Measurements from ENCODE around the gene CRELD1. TPM values are rescaled to one million over a fixed set of nuclear protein-coding genes. Genes with fewer than 3 reads are reported as not detected.
A peak's percentile ranks its signal among the peaks of the same experiment; 100 is the strongest.

The CRELD1 gene
- total and polyA plus RNA-seq, 2 of the 13 experiments (the other 11 are each of a cell fraction or from before 2014, with no cell fraction given) = 27.1 to 61.9 TPM

DNA sequence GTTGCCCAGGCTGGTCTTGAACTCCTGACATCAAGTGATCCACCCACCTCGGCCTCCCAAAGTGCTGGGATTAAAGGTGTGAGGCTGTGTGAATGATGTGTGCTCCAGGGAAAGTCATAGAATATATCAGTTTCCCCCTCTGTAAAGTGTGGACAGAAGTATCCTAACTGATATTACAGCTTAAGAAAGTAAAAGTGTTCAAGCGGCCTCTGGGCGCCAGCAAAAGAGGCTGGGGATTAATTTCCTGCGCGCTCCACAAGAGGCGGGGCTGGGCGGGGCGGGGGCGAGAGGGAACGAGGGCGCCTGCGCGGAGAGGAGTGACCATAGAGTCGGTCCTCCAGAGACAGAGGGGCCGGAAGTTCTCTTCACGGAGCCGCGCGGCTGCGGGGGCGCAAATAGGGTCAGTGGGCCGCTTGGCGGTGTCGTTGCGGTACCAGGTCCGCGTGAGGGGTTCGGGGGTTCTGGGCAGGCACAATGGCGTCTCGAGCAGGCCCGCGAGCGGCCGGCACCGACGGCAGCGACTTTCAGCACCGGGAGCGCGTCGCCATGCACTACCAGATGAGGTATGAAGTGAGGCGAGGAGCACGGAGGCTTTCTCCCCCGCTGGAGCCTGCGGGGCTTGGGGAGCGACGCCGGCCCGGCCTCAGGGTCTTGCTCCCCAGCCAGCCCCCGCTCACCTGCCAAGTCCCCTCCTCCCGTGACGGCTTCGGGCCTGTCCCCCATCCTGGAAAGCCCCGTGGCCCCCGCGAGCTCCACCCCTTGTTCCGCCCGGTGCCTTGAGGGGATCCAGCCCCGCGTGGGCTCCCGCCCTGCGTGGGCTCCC is 43.2 kb upstream of the CRELD1 start, which contains the start of gene JAGN1 (continued):
- TF ChIP-seq, protein P1, sequence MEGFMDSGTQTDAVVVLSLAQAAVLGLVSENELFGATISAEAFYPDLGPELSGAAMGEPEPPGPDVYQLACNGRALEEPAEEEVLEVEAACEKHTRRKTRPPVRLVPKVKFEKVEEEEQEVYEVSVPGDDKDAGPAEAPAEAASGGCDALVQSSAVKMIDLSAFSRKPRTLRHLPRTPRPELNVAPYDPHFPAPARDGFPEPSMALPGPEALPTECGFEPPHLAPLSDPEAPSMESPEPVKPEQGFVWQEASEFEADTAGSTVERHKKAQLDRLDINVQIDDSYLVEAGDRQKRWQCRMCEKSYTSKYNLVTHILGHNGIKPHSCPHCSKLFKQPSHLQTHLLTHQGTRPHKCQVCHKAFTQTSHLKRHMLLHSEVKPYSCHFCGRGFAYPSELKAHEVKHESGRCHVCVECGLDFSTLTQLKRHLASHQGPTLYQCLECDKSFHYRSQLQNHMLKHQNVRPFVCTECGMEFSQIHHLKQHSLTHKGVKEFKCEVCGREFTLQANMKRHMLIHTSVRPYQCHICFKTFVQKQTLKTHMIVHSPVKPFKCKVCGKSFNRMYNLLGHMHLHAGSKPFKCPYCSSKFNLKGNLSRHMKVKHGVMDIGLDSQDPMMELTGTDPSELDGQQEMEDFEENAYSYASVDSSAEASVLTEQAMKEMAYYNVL (CRISPR knock-in tag; IDR thresholded peaks at IDR 0.05; ENCODE audit: borderline replicate concordance) = peak; percentile 62; the same call in 1 of the 2 replicates
- TF ChIP-seq, protein P2, sequence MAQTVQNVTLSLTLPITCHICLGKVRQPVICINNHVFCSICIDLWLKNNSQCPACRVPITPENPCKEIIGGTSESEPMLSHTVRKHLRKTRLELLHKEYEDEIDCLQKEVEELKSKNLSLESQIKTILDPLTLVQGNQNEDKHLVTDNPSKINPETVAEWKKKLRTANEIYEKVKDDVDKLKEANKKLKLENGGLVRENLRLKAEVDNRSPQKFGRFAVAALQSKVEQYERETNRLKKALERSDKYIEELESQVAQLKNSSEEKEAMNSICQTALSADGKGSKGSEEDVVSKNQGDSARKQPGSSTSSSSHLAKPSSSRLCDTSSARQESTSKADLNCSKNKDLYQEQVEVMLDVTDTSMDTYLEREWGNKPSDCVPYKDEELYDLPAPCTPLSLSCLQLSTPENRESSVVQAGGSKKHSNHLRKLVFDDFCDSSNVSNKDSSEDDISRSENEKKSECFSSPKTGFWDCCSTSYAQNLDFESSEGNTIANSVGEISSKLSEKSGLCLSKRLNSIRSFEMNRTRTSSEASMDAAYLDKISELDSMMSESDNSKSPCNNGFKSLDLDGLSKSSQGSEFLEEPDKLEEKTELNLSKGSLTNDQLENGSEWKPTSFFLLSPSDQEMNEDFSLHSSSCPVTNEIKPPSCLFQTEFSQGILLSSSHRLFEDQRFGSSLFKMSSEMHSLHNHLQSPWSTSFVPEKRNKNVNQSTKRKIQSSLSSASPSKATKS (CRISPR knock-in tag; IDR thresholded peaks at IDR 0.05) = 0 out of 2 replicates have a peak, but pooled peaks have one; percentile 68
- TF ChIP-seq, protein P3, sequence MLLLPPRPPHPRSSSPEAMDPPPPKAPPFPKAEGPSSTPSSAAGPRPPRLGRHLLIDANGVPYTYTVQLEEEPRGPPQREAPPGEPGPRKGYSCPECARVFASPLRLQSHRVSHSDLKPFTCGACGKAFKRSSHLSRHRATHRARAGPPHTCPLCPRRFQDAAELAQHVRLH (CRISPR knock-in tag; IDR thresholded peaks at IDR 0.05; ENCODE audit: borderline replicate concordance, low read depth) = peak; percentile 54; the same call in 1 of the 2 replicates
- TF ChIP-seq SP4 (CRISPR knock-in tag; IDR thresholded peaks at IDR 0.05) = peak; percentile 72
- TF ChIP-seq ZNF83 (CRISPR knock-in tag; IDR thresholded peaks at IDR 0.05; ENCODE audit: borderline replicate concordance) = no peak
- no peak for TF ChIP-seq TEAD3 (CRISPR knock-in tag; optimal IDR thresholded peaks at IDR 0.05; ENCODE audit: borderline replicate concordance)
- TF ChIP-seq KAT2B (IDR thresholded peaks at IDR 0.05; ENCODE audit: borderline replicate concordance, low read depth, low read length) = no peak
- peak; percentile 94; the same call in 1 of the 2 replicates for TF ChIP-seq GLI4 (CRISPR knock-in tag; IDR thresholded peaks at IDR 0.05; ENCODE audit: borderline replicate concordance)
- no peak for TF ChIP-seq ZNF354B (CRISPR knock-in tag; IDR thresholded peaks at IDR 0.05)
- TF ChIP-seq, protein P4, sequence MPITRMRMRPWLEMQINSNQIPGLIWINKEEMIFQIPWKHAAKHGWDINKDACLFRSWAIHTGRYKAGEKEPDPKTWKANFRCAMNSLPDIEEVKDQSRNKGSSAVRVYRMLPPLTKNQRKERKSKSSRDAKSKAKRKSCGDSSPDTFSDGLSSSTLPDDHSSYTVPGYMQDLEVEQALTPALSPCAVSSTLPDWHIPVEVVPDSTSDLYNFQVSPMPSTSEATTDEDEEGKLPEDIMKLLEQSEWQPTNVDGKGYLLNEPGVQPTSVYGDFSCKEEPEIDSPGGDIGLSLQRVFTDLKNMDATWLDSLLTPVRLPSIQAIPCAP (CRISPR knock-in tag; IDR thresholded peaks at IDR 0.05; ENCODE audit: low read depth) = 0 out of 2 replicates have a peak, but pooled peaks have one; percentile 64
- TF ChIP-seq, protein P5, sequence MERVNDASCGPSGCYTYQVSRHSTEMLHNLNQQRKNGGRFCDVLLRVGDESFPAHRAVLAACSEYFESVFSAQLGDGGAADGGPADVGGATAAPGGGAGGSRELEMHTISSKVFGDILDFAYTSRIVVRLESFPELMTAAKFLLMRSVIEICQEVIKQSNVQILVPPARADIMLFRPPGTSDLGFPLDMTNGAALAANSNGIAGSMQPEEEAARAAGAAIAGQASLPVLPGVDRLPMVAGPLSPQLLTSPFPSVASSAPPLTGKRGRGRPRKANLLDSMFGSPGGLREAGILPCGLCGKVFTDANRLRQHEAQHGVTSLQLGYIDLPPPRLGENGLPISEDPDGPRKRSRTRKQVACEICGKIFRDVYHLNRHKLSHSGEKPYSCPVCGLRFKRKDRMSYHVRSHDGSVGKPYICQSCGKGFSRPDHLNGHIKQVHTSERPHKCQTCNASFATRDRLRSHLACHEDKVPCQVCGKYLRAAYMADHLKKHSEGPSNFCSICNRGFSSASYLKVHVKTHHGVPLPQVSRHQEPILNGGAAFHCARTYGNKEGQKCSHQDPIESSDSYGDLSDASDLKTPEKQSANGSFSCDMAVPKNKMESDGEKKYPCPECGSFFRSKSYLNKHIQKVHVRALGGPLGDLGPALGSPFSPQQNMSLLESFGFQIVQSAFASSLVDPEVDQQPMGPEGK (CRISPR knock-in tag; IDR thresholded peaks at IDR 0.05) = peak; percentile 91
- TF ChIP-seq ZNF432 (CRISPR knock-in tag; IDR thresholded peaks at IDR 0.05; ENCODE audit: borderline replicate concordance) = no peak
- no peak for TF ChIP-seq NR3C1 (CRISPR knock-in tag; IDR thresholded peaks at IDR 0.05)
- TF ChIP-seq KLF12 (CRISPR knock-in tag; IDR thresholded peaks at IDR 0.05; ENCODE audit: borderline replicate concordance) = peak; percentile 66
- TF ChIP-seq CEBPB (IDR thresholded peaks at IDR 0.05; ENCODE audit: borderline replicate concordance, low read depth, low read length) = no peak
- TF ChIP-seq ZNF546 (CRISPR knock-in tag; conservative IDR thresholded peaks at IDR 0.05) = no peak
- TF ChIP-seq TCF7 (IDR thresholded peaks at IDR 0.05; ENCODE audit: low read depth) = no peak
- TF ChIP-seq RBM22 (optimal IDR thresholded peaks at IDR 0.05; ENCODE audit: low read length) = no peak
- no peak for TF ChIP-seq EHMT2 (IDR thresholded peaks at IDR 0.05; ENCODE audit: borderline replicate concordance, low read depth, low read length)
- peak; percentile 53; the same call in 1 of the 2 replicates for TF ChIP-seq ZNF552 (CRISPR knock-in tag; IDR thresholded peaks at IDR 0.05; ENCODE audit: borderline replicate concordance)
- no peak for TF ChIP-seq SMARCC2 (IDR thresholded peaks at IDR 0.05)
- TF ChIP-seq ZNF383 (CRISPR knock-in tag; IDR thresholded peaks at IDR 0.05; ENCODE audit: borderline replicate concordance) = 0 out of 2 replicates have a peak, but pooled peaks have one; percentile 79
